ENCODE results near the gene DMXL2. TPM values are rescaled to one million over a fixed set of nuclear protein-coding genes. Genes with fewer than 3 reads are reported as not detected.

DMXL2 gene
- total and polyA plus RNA-seq, 9 of the 15 experiments (the other 6 are each of a cell fraction or from before 2014, with no cell fraction given): 9.3 to 57.7 (median 30.7) TPM

DNA sequence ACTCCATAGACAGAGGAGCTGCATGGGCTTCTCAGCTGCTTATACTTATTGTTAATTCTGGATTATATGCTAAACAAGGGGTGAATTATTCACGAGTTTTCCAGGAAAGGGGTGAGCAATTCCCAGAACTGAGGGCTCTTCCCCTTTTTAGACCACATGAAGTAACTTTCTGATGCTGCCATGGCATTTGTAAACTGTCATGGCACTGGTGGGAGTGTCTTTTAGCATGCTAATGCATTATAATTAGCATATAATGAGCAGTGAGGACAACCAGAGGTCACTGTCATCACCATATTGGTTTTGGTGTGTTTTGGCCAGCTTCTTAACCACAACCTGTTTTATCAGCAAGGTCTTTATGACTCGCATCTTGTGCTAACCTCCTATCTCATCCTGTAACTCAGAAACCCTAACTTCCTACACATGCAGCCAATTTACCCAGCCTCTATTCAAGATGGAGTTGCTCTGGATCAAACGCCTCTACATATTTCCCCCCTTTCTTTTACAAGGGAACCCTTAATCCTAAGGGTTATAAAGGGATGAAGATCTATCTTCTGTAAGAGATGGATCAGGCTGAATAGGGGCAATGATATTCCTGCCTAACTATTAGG lies 12.1 kb upstream of the DMXL2 start:
- H3K4me3 ChIP-seq: no peak overlapping the region
- H3K79me2 ChIP-seq (ENCODE audit: control insufficient read depth, insufficient read depth, low read length): no peaks in the 10 kb centered on the region
- intact Hi-C loops (cut with micrococcal nuclease) (no loop called here), in situ Hi-C loops (cut with MboI) (no loop called here)
- peak; percentile 79 for FAIRE-seq
- no peaks in the 10 kb centered on the region for H3K27me3 ChIP-seq (ENCODE audit: control insufficient read depth in 2 of 2, insufficient read depth in 2 of 2, low read length in 2 of 2)
- H3K9ac ChIP-seq (ENCODE audit: insufficient read depth in 1 of 2, low read depth in 2 of 2, low read length in 2 of 2): no peak overlapping the region
- WGBS (ENCODE audit: insufficient coverage, low coverage, missing lambda C conversion rate): 4% methylated on average over 3 of the region's 3 CpGs
- ChIA-PET POLR2A (no interaction called here), CTCF (ENCODE audit: low intra/inter-chr PET ratio) (no interaction called here)
- no peaks in the 10 kb centered on the region for H3K36me3 ChIP-seq (ENCODE audit: control insufficient read depth, insufficient read depth, low read length)
- H3K4me1 ChIP-seq (replicated peaks in 1 of 2; ENCODE audit: control insufficient read depth in 2 of 2, insufficient read depth in 2 of 2, low read length in 2 of 2): peaks cover 0 to 11% of the 10 kb centered on the region in 2 experiments; a peak in 3 of 5 replicates
- no TSS peak for BruUV-seq (replicated peaks)
- peak; percentile 56 for ATAC-seq
- no peaks in the 10 kb centered on the region for H3K9me3 ChIP-seq (replicated peaks; ENCODE audit: control insufficient read depth, insufficient read depth, low read depth, low read length)
- DNase-seq (ENCODE audit: extremely low read depth in 1 of 4, low spot score in 3 of 4): peak in 1 of 4 experiments; percentile 71
- H3K4me2 ChIP-seq (ENCODE audit: insufficient read depth, low read length): no peak overlapping the region
- H2AFZ ChIP-seq (ENCODE audit: low read depth, low read length): peak overlapping the region; percentile 69
- no peaks in the 10 kb centered on the region for H3K9me1 ChIP-seq (ENCODE audit: control insufficient read depth, insufficient read depth, low read length)
- peak overlapping the region; percentile 56; the same call in 1 of the 3 replicates for H3K27ac ChIP-seq (ENCODE audit: extremely low read depth, low read depth, low read length)
- H4K20me1 ChIP-seq (replicated peaks; ENCODE audit: control insufficient read depth, insufficient read depth, low read length): no peaks in the 10 kb centered on the region
- TF ChIP-seq, protein P1, sequence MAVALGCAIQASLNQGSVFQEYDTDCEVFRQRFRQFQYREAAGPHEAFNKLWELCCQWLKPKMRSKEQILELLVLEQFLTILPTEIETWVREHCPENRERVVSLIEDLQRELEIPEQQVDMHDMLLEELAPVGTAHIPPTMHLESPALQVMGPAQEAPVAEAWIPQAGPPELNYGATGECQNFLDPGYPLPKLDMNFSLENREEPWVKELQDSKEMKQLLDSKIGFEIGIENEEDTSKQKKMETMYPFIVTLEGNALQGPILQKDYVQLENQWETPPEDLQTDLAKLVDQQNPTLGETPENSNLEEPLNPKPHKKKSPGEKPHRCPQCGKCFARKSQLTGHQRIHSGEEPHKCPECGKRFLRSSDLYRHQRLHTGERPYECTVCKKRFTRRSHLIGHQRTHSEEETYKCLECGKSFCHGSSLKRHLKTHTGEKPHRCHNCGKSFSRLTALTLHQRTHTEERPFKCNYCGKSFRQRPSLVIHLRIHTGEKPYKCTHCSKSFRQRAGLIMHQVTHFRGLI (CRISPR knock-in tag; IDR thresholded peaks at IDR 0.05): peak; percentile 66; the same call in 1 of the 2 replicates
- TF ChIP-seq PYGO2 (tag; IDR thresholded peaks at IDR 0.05) (peak; percentile 94), THRAP3 (IDR thresholded peaks at IDR 0.05; ENCODE audit: borderline replicate concordance) (no peak), ZNF133 (CRISPR knock-in tag; IDR thresholded peaks at IDR 0.05) (no peak), ZNF444 (CRISPR knock-in tag; IDR thresholded peaks at IDR 0.05) (no peak), HDAC6 (IDR thresholded peaks at IDR 0.05; ENCODE audit: low read depth, low read length) (no peak), ZNF282 (CRISPR knock-in tag; IDR thresholded peaks at IDR 0.05) (no peak), ZNF668 (CRISPR knock-in tag; IDR thresholded peaks at IDR 0.05) (peak; percentile 93), KLF6 (CRISPR knock-in tag; IDR thresholded peaks at IDR 0.05; ENCODE audit: borderline replicate concordance) (peak; percentile 90), HDGF (IDR thresholded peaks at IDR 0.05) (no peak)
- TF ChIP-seq, protein P2, sequence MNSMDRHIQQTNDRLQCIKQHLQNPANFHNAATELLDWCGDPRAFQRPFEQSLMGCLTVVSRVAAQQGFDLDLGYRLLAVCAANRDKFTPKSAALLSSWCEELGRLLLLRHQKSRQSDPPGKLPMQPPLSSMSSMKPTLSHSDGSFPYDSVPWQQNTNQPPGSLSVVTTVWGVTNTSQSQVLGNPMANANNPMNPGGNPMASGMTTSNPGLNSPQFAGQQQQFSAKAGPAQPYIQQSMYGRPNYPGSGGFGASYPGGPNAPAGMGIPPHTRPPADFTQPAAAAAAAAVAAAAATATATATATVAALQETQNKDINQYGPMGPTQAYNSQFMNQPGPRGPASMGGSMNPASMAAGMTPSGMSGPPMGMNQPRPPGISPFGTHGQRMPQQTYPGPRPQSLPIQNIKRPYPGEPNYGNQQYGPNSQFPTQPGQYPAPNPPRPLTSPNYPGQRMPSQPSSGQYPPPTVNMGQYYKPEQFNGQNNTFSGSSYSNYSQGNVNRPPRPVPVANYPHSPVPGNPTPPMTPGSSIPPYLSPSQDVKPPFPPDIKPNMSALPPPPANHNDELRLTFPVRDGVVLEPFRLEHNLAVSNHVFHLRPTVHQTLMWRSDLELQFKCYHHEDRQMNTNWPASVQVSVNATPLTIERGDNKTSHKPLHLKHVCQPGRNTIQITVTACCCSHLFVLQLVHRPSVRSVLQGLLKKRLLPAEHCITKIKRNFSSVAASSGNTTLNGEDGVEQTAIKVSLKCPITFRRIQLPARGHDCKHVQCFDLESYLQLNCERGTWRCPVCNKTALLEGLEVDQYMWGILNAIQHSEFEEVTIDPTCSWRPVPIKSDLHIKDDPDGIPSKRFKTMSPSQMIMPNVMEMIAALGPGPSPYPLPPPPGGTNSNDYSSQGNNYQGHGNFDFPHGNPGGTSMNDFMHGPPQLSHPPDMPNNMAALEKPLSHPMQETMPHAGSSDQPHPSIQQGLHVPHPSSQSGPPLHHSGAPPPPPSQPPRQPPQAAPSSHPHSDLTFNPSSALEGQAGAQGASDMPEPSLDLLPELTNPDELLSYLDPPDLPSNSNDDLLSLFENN (IDR thresholded peaks at IDR 0.05; ENCODE audit: low read depth in 2 of 2, low read length in 2 of 2): no peak
- TF ChIP-seq, protein P3, sequence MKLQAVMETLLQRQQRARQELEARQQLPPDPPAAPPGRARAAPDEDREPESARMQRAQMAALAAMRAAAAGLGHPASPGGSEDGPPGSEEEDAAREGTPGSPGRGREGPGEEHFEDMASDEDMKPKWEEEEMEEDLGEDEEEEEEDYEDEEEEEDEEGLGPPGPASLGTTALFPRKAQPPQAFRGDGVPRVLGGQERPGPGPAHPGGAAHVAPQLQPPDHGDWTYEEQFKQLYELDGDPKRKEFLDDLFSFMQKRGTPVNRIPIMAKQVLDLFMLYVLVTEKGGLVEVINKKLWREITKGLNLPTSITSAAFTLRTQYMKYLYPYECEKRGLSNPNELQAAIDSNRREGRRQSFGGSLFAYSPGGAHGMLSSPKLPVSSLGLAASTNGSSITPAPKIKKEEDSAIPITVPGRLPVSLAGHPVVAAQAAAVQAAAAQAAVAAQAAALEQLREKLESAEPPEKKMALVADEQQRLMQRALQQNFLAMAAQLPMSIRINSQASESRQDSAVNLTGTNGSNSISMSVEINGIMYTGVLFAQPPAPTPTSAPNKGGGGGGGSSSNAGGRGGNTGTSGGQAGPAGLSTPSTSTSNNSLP (IDR thresholded peaks at IDR 0.05; ENCODE audit: borderline replicate concordance, low read depth, low read length): no peak
- TF ChIP-seq, protein P4, sequence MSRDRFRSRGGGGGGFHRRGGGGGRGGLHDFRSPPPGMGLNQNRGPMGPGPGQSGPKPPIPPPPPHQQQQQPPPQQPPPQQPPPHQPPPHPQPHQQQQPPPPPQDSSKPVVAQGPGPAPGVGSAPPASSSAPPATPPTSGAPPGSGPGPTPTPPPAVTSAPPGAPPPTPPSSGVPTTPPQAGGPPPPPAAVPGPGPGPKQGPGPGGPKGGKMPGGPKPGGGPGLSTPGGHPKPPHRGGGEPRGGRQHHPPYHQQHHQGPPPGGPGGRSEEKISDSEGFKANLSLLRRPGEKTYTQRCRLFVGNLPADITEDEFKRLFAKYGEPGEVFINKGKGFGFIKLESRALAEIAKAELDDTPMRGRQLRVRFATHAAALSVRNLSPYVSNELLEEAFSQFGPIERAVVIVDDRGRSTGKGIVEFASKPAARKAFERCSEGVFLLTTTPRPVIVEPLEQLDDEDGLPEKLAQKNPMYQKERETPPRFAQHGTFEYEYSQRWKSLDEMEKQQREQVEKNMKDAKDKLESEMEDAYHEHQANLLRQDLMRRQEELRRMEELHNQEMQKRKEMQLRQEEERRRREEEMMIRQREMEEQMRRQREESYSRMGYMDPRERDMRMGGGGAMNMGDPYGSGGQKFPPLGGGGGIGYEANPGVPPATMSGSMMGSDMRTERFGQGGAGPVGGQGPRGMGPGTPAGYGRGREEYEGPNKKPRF (IDR thresholded peaks at IDR 0.05; ENCODE audit: low read depth, low read length): no peak
